AG09309 (cell line): ENCODE data around the gene PARM1.

Source experiments
- DNase-seq: peaks from one replicate; pipeline ENCODE4 v3.0.0-alpha.2; 2010; ENCODE audit warnings: low read depth
- H3K4me3 ChIP-seq: 2 replicates; pipeline ENCODE4 v1.5.1; 2011; ENCODE audit warnings: mild to moderate bottlenecking, low read depth, low read length, moderate library complexity; ENCODE audit not compliant: control insufficient read depth
- TF ChIP-seq, protein P1 (sequence below): IDR thresholded peaks from 2 replicates; pipeline ENCODE4 v1.5.1; 2011; ENCODE audit warnings: mild to moderate bottlenecking, low read depth, low read length, inconsistent platforms; ENCODE audit not compliant: insufficient read depth, control insufficient read depth; ENCODE audit errors: missing control alignments

The PARM1 gene

GRCh38 chr4:75048208-75048879 lies 115.4 kb downstream of the PARM1 start:
- TF ChIP-seq, protein P1, sequence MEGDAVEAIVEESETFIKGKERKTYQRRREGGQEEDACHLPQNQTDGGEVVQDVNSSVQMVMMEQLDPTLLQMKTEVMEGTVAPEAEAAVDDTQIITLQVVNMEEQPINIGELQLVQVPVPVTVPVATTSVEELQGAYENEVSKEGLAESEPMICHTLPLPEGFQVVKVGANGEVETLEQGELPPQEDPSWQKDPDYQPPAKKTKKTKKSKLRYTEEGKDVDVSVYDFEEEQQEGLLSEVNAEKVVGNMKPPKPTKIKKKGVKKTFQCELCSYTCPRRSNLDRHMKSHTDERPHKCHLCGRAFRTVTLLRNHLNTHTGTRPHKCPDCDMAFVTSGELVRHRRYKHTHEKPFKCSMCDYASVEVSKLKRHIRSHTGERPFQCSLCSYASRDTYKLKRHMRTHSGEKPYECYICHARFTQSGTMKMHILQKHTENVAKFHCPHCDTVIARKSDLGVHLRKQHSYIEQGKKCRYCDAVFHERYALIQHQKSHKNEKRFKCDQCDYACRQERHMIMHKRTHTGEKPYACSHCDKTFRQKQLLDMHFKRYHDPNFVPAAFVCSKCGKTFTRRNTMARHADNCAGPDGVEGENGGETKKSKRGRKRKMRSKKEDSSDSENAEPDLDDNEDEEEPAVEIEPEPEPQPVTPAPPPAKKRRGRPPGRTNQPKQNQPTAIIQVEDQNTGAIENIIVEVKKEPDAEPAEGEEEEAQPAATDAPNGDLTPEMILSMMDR, result no peak
- DNase-seq, result no peak
- H3K4me3 ChIP-seq, result no peak overlapping the region

GRCh38 chr4:75051431-75051830 lies 118.5 kb downstream of the PARM1 start:
- TF ChIP-seq, protein P1, result no peak
- no peak for DNase-seq
- H3K4me3 ChIP-seq, result no peak overlapping the region

DNA sequence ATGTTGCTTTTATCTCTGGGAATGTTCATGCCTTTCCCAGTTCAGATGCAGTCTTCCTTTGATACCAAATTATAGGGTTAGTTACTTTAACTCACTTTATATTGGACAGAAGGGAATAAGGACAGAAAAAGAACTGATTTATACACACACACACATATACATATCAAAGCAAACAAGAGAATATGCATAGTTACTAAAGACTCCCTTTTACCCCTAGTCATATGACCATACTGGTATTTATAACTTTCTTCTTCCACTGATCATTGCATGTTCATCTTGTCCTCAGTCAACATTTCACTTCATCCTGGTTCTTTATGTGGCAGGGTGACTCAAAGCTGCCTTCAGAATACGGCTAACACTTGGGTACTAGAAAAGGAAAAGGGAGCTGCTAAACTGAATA lies 120.4 kb downstream of the PARM1 start:
- DNase-seq, result no peak
- H3K4me3 ChIP-seq, result no peak overlapping the region
- TF ChIP-seq, protein P1, result no peak

- TF ChIP-seq, protein P1, result no peak
- no peak overlapping the region for H3K4me3 ChIP-seq
- no peak for DNase-seq
These were observed 121.2 kb downstream of the PARM1 start for GRCh38 chr4:75054078-75054477.

DNA sequence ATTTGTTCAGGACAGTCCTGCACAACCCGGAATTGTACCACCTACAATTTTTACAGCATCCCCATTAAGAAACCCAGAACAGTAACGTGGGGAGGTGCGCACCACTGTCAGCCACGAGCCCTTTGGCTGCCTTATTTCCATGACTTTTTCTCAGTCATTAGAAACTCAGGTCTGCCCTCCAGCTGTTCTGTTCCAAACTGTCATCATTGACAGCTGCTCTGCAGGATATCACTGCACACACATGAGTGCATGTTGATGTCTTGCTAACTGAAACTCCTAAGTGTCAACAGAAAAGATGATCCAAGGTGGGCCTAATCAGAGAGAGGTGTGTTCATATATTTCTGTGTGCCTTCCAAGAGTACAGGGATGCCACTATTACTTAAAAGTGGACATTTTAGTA lies 123.4 kb downstream of the PARM1 start:
- H3K4me3 ChIP-seq, result no peak overlapping the region
- TF ChIP-seq, protein P1, result no peak
- DNase-seq, result no peak

GRCh38 chr4:75057369-75057768 lies 124.5 kb downstream of the PARM1 start:
- no peak overlapping the region for H3K4me3 ChIP-seq
- no peak for DNase-seq
- TF ChIP-seq, protein P1, result no peak
